HG03460 (cell line): Measurements from ENCODE around the gene CADM1.

ENCODE experiments used
- ATAC-seq: cut with Tn5 transposase; IDR thresholded peaks from one replicate; pipeline ENCODE4 v1.9.1; 2021; ENCODE audit not compliant: unreplicated experiment

CADM1 gene

GRCh38 chr11:115132436-115133228 lies 371.6 kb downstream of the CADM1 start:
- no peak for ATAC-seq

- ATAC-seq: no peak
These were observed 374.5 kb downstream of the CADM1 start for GRCh38 chr11:115129473-115130289.

GRCh38 chr11:115128226-115128625 lies 376.0 kb downstream of the CADM1 start:
- no peak for ATAC-seq

GRCh38 chr11:115127790-115128189 lies 376.4 kb downstream of the CADM1 start:
- no peak for ATAC-seq

GRCh38 chr11:115126515-115127208 lies 377.6 kb downstream of the CADM1 start:
- ATAC-seq: peak; percentile 65

GRCh38 chr11:115126092-115126491 lies 378.1 kb downstream of the CADM1 start:
- no peak for ATAC-seq

GRCh38 chr11:115124786-115125185 lies 379.4 kb downstream of the CADM1 start:
- no peak for ATAC-seq

- no peak for ATAC-seq
These were observed 380.6 kb downstream of the CADM1 start for GRCh38 chr11:115123641-115124040.

- ATAC-seq: no peak
These were observed 381.9 kb downstream of the CADM1 start for GRCh38 chr11:115122274-115122673.
